ENCODE measurements around the gene KCNQ2.

KCNQ2 gene

DNA sequence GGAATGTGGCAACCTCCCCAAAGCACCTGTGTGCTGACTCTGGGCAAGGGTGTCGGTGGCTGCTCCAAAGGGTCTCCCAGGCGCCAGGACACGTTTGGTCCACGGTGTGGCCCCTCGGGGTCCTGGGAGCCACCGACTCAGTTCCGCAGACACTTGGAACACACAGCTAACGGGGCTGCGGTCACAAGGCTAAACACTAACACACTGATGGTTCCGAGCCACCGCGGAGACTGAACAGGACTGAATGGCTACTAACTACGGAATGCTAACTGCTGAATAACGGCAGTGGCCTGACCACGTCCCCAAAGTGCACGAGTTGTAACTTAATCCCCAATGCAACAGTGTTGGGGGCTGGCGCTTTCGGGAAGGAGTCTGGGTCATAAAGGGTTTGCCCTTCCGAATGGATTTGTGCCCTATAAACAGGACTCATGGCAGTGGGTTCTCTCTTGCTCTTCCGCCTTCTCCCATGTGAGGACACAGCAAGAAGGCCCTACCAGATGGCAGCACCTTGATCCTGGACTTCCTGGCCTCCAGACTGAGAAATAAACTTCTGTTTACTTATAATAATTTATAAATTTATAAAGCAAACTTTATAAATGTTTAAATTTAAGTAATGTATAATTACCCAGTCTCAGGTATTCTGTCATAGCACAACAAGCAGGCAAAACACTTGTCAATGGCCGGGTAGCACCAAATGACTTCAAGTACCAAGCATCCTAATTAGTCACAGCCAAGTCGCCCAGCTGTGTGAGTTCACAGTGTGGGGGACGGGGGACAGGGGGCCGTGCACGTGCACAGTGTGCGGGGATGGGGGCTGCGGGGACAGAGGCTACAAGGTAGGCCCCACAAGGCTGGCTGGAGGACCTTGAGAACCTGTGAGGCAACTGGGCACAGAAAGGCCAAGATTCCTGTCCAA lies 28.7 kb upstream of the KCNQ2 start:
- TF ChIP-seq, protein P1, sequence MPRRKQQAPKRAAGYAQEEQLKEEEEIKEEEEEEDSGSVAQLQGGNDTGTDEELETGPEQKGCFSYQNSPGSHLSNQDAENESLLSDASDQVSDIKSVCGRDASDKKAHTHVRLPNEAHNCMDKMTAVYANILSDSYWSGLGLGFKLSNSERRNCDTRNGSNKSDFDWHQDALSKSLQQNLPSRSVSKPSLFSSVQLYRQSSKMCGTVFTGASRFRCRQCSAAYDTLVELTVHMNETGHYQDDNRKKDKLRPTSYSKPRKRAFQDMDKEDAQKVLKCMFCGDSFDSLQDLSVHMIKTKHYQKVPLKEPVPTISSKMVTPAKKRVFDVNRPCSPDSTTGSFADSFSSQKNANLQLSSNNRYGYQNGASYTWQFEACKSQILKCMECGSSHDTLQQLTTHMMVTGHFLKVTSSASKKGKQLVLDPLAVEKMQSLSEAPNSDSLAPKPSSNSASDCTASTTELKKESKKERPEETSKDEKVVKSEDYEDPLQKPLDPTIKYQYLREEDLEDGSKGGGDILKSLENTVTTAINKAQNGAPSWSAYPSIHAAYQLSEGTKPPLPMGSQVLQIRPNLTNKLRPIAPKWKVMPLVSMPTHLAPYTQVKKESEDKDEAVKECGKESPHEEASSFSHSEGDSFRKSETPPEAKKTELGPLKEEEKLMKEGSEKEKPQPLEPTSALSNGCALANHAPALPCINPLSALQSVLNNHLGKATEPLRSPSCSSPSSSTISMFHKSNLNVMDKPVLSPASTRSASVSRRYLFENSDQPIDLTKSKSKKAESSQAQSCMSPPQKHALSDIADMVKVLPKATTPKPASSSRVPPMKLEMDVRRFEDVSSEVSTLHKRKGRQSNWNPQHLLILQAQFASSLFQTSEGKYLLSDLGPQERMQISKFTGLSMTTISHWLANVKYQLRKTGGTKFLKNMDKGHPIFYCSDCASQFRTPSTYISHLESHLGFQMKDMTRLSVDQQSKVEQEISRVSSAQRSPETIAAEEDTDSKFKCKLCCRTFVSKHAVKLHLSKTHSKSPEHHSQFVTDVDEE (CRISPR knock-in tag; IDR thresholded peaks at IDR 0.05) = no peak
- TF ChIP-seq, protein P2, sequence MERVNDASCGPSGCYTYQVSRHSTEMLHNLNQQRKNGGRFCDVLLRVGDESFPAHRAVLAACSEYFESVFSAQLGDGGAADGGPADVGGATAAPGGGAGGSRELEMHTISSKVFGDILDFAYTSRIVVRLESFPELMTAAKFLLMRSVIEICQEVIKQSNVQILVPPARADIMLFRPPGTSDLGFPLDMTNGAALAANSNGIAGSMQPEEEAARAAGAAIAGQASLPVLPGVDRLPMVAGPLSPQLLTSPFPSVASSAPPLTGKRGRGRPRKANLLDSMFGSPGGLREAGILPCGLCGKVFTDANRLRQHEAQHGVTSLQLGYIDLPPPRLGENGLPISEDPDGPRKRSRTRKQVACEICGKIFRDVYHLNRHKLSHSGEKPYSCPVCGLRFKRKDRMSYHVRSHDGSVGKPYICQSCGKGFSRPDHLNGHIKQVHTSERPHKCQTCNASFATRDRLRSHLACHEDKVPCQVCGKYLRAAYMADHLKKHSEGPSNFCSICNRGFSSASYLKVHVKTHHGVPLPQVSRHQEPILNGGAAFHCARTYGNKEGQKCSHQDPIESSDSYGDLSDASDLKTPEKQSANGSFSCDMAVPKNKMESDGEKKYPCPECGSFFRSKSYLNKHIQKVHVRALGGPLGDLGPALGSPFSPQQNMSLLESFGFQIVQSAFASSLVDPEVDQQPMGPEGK (CRISPR knock-in tag; IDR thresholded peaks at IDR 0.05; ENCODE audit: borderline replicate concordance) = no peak
- no peak for TF ChIP-seq ZNF565 (CRISPR knock-in tag; conservative IDR thresholded peaks at IDR 0.05; ENCODE audit: low read depth)
- no peak for ATAC-seq

DNA sequence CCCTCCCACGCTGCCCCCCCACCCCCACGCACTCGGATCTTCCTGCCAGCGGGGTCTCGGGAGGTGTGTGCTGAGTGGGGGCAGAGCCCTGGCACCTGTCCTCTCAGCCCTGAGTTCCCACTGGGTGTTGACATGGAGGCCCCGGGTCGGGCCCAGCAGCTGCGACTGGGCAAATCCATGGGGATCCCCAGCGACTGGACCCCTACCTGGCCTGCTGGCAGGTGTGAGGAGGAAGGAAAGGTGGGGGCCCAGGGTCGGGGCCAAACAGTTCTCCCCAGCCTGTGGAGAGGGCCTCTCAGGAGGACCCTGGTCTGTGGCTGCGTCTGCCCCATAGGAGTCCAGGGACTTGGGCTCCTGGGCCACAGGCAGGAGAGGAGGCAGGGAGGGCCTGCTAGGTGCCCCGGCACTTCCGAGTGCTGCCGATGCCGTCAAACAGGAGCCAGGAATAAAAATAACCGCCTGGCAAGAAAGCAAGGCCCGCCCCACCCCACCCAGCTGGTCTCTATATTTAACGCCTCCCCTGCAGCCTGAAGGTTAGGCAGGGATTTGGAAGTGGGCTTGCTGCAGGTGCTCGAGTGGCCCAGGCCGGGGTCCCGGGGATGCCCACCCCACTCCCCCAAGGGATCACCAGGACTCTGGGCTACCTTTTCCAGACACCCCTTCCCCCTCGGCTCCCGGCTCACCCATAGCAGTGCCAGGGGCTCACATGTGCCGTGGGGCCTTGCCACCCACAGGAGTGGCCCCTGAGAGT lies 27.9 kb upstream of the KCNQ2 start:
- TF ChIP-seq GLIS3 (CRISPR knock-in tag; IDR thresholded peaks at IDR 0.05) (no peak), ZC3H10 (CRISPR knock-in tag; IDR thresholded peaks at IDR 0.05) (no peak)
- TF ChIP-seq, protein P3, sequence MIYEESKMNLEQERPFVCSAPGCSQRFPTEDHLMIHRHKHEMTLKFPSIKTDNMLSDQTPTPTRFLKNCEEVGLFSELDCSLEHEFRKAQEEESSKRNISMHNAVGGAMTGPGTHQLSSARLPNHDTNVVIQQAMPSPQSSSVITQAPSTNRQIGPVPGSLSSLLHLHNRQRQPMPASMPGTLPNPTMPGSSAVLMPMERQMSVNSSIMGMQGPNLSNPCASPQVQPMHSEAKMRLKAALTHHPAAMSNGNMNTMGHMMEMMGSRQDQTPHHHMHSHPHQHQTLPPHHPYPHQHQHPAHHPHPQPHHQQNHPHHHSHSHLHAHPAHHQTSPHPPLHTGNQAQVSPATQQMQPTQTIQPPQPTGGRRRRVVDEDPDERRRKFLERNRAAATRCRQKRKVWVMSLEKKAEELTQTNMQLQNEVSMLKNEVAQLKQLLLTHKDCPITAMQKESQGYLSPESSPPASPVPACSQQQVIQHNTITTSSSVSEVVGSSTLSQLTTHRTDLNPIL (CRISPR knock-in tag; IDR thresholded peaks at IDR 0.05; ENCODE audit: low read depth) = no peak
- no peak for ATAC-seq

DNA sequence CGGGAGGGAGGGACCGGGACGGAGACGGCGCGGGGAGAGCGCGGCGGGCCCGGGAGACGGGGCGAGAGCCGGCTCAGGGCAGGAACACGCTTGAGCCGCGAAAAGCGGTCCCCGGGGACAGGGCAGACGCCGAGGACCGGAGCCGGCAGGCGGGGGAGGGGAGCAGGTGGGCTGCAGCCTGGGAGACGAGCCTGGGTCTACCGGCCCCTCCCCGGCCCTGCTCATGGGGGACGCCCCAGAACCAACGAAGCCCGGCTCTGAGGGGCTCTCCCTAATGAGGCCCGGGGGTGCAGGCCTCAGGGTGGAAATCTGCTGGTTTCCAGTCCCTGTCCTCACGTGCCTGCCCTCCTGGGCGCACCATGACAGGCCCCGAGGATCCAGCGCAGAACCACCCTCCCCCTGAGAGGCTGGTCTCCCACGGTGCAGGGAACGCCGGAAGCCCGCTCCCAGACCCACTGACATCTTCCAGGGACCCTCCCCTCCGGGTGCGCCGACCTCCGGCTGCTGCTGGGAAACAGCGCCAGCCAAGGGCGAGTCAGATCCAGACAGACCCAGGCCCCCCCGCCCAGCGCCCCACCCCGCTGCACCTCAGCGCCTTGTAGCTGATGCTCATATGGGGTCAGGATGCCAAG lies 27.0 kb upstream of the KCNQ2 start:
- no peak for ATAC-seq
- no peak for TF ChIP-seq TOX (CRISPR knock-in tag; IDR thresholded peaks at IDR 0.05; ENCODE audit: borderline replicate concordance)
- TF ChIP-seq ZC3H10 (CRISPR knock-in tag; IDR thresholded peaks at IDR 0.05) = no peak
- TF ChIP-seq, protein P2 (CRISPR knock-in tag; IDR thresholded peaks at IDR 0.05; ENCODE audit: borderline replicate concordance) = no peak
- no peak for TF ChIP-seq OSR1 (CRISPR knock-in tag; IDR thresholded peaks at IDR 0.05)
- TF ChIP-seq ZFP3 (CRISPR knock-in tag; IDR thresholded peaks at IDR 0.05) = no peak
- TF ChIP-seq RARB (CRISPR knock-in tag; IDR thresholded peaks at IDR 0.05) = no peak
- no peak for TF ChIP-seq PPARA (CRISPR knock-in tag; IDR thresholded peaks at IDR 0.05; ENCODE audit: borderline replicate concordance)
- TF ChIP-seq ISL1 (CRISPR knock-in tag; IDR thresholded peaks at IDR 0.05) = no peak
- TF ChIP-seq, protein P3 (CRISPR knock-in tag; IDR thresholded peaks at IDR 0.05; ENCODE audit: low read depth) = no peak
- TF ChIP-seq TCF4 (CRISPR knock-in tag; IDR thresholded peaks at IDR 0.05; ENCODE audit: borderline replicate concordance) = no peak
- no peak for TF ChIP-seq ESRRG (CRISPR knock-in tag; IDR thresholded peaks at IDR 0.05)
- TF ChIP-seq CSDC2 (CRISPR knock-in tag; IDR thresholded peaks at IDR 0.05) = no peak
- no peak for TF ChIP-seq ZNF70 (CRISPR knock-in tag; IDR thresholded peaks at IDR 0.05)
- TF ChIP-seq GLIS3 (CRISPR knock-in tag; IDR thresholded peaks at IDR 0.05) = no peak
- TF ChIP-seq, protein P4, sequence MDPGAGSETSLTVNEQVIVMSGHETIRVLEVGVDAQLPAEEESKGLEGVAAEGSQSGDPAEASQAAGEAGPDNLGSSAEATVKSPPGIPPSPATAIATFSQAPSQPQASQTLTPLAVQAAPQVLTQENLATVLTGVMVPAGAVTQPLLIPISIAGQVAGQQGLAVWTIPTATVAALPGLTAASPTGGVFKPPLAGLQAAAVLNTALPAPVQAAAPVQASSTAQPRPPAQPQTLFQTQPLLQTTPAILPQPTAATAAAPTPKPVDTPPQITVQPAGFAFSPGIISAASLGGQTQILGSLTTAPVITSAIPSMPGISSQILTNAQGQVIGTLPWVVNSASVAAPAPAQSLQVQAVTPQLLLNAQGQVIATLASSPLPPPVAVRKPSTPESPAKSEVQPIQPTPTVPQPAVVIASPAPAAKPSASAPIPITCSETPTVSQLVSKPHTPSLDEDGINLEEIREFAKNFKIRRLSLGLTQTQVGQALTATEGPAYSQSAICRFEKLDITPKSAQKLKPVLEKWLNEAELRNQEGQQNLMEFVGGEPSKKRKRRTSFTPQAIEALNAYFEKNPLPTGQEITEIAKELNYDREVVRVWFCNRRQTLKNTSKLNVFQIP (CRISPR knock-in tag; IDR thresholded peaks at IDR 0.05; ENCODE audit: borderline replicate concordance, low read depth) = no peak
- no peak for TF ChIP-seq ZNF565 (CRISPR knock-in tag; conservative IDR thresholded peaks at IDR 0.05; ENCODE audit: low read depth)
- TF ChIP-seq, protein P5, sequence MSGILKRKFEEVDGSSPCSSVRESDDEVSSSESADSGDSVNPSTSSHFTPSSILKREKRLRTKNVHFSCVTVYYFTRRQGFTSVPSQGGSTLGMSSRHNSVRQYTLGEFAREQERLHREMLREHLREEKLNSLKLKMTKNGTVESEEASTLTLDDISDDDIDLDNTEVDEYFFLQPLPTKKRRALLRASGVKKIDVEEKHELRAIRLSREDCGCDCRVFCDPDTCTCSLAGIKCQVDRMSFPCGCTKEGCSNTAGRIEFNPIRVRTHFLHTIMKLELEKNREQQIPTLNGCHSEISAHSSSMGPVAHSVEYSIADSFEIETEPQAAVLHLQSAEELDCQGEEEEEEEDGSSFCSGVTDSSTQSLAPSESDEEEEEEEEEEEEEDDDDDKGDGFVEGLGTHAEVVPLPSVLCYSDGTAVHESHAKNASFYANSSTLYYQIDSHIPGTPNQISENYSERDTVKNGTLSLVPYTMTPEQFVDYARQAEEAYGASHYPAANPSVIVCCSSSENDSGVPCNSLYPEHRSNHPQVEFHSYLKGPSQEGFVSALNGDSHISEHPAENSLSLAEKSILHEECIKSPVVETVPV (CRISPR knock-in tag; IDR thresholded peaks at IDR 0.05) = no peak
- no peak for TF ChIP-seq ZNF8 (CRISPR knock-in tag; IDR thresholded peaks at IDR 0.05)

All from SK-N-SH treated with all-trans-retinoic acid at 6 μM for 48 hours (cell line).